ENCODE results near the gene ZFYVE26. TPM values are rescaled to one million over a fixed set of nuclear protein-coding genes. Genes with fewer than 3 reads are reported as not detected.

Gene ZFYVE26
- total RNA-seq, 2 donors from 2014 or later, result 22.6 to 32.5 TPM

GRCh38 chr14:67785270-67786109, 30.9 kb downstream of the ZFYVE26 start:
- Histone ChIP-seq H3K4me3 (no peak overlapping the region), H3K4me1 (ENCODE audit: control insufficient read depth in 1 of 2, low read depth in 2 of 2) (no peaks in the 10 kb centered on the region), H3K27ac (no peak overlapping the region), H3K36me3 (peaks cover 88% of the 10 kb centered on the region), H3K9me3 (no peaks in the 10 kb centered on the region), H3K27me3 (replicated peaks; ENCODE audit: insufficient read depth) (no peaks in the 10 kb centered on the region)
- ATAC-seq (ENCODE audit: insufficient number of reproducible peaks, low FRiP score, low read depth) (no peak), DNase-seq (ENCODE audit: low spot score) (no peak)
- no peak for TF ChIP-seq CTCF (IDR thresholded peaks at IDR 0.05)

- H3K36me3 ChIP-seq, result peaks cover 86% of the 10 kb centered on the region
- no peaks in the 10 kb centered on the region for H3K4me1 ChIP-seq (ENCODE audit: control insufficient read depth in 1 of 2, low read depth in 2 of 2)
- DNase-seq (ENCODE audit: low spot score), result no peak
- H3K4me3 ChIP-seq, result no peak overlapping the region
- no peaks in the 10 kb centered on the region for H3K9me3 ChIP-seq
- no peaks in the 10 kb centered on the region for H3K27me3 ChIP-seq (replicated peaks; ENCODE audit: insufficient read depth)
- TF ChIP-seq CTCF (IDR thresholded peaks at IDR 0.05), result no peak
- no peak for ATAC-seq (ENCODE audit: insufficient number of reproducible peaks, low FRiP score, low read depth)
- H3K27ac ChIP-seq, result no peak overlapping the region
Measured at GRCh38 chr14:67784244-67784823, 32.1 kb downstream of the ZFYVE26 start.

GRCh38 chr14:67782090-67782489, 34.3 kb downstream of the ZFYVE26 start:
- no peaks in the 10 kb centered on the region for H3K27me3 ChIP-seq (replicated peaks; ENCODE audit: insufficient read depth)
- DNase-seq (ENCODE audit: low spot score) (no peak), ATAC-seq (ENCODE audit: insufficient number of reproducible peaks, low FRiP score, low read depth) (no peak)
- H3K27ac ChIP-seq, result no peak overlapping the region
- no peaks in the 10 kb centered on the region for H3K9me3 ChIP-seq
- no peak for TF ChIP-seq CTCF (IDR thresholded peaks at IDR 0.05)
- H3K36me3 ChIP-seq, result peaks cover 83% of the 10 kb centered on the region
- H3K4me1 ChIP-seq (ENCODE audit: control insufficient read depth in 1 of 2, low read depth in 2 of 2), result no peaks in the 10 kb centered on the region
- no peak overlapping the region for H3K4me3 ChIP-seq

GRCh38 chr14:67778792-67779191, 37.6 kb downstream of the ZFYVE26 start:
- Histone ChIP-seq H3K4me3 (no peak overlapping the region), H3K9me3 (no peaks in the 10 kb centered on the region), H3K27ac (no peak overlapping the region), H3K27me3 (replicated peaks; ENCODE audit: insufficient read depth) (no peaks in the 10 kb centered on the region), H3K36me3 (peaks cover 77% of the 10 kb centered on the region), H3K4me1 (ENCODE audit: control insufficient read depth in 1 of 2, low read depth in 2 of 2) (no peaks in the 10 kb centered on the region)
- no peak for ATAC-seq (ENCODE audit: insufficient number of reproducible peaks, low FRiP score, low read depth)
- no peak for DNase-seq (ENCODE audit: low spot score)
- no peak for TF ChIP-seq CTCF (IDR thresholded peaks at IDR 0.05)

GRCh38 chr14:67776653-67777322, 39.6 kb downstream of the ZFYVE26 start:
- no peak for TF ChIP-seq CTCF (IDR thresholded peaks at IDR 0.05)
- ATAC-seq (ENCODE audit: insufficient number of reproducible peaks, low FRiP score, low read depth) (no peak), DNase-seq (ENCODE audit: low spot score) (no peak)
- Histone ChIP-seq H3K27me3 (replicated peaks; ENCODE audit: insufficient read depth) (no peaks in the 10 kb centered on the region), H3K4me3 (no peak overlapping the region), H3K27ac (no peak overlapping the region), H3K4me1 (ENCODE audit: control insufficient read depth in 1 of 2, low read depth in 2 of 2) (no peaks in the 10 kb centered on the region), H3K36me3 (peaks cover 78% of the 10 kb centered on the region), H3K9me3 (no peaks in the 10 kb centered on the region)
